ENCODE data around the gene LIMD2. TPM values are rescaled to one million over a fixed set of nuclear protein-coding genes. Genes with fewer than 3 reads are reported as not detected.

The LIMD2 gene
- total and polyA plus RNA-seq, 2 experiments from 2014 or later = 98.8 to 105 TPM

- no peak overlapping the region for H2AFZ ChIP-seq
- H3K4me2 ChIP-seq = no peak overlapping the region
- Mint-ChIP-seq H3K4me1 (peaks cover 6% of the 10 kb centered on the region; the same call in 2 of the 3 replicates), H3K27ac (no peak overlapping the region), H3K36me3 (ENCODE audit: low read depth) (no peaks in the 10 kb centered on the region), H3K27me3 (ENCODE audit: insufficient read depth, low read depth, poor library complexity) (no peaks in the 10 kb centered on the region), H3K9me3 (no peaks in the 10 kb centered on the region), H3K4me3 (no peak overlapping the region)
- DNase-seq (ENCODE audit: low spot score) = no peak
- no peaks in the 10 kb centered on the region for H3K9me2 ChIP-seq (ENCODE audit: insufficient read depth)
- peaks cover 7% of the 10 kb centered on the region; the same call in 1 of the 2 replicates for H3K4me1 ChIP-seq (ENCODE audit: insufficient read depth)
- H3K4me3 ChIP-seq = no peak overlapping the region
- H3F3A ChIP-seq (replicated peaks; ENCODE audit: low read depth) = no peaks in the 10 kb centered on the region
- no peak for TF ChIP-seq ZNF462 (CRISPR knock-in tag; IDR thresholded peaks at IDR 0.05)
- TF ChIP-seq CREB1 (CRISPR knock-in tag; IDR thresholded peaks at IDR 0.05; ENCODE audit: low read depth) = no peak
- TF ChIP-seq ZNF331 (CRISPR knock-in tag; IDR thresholded peaks at IDR 0.05; ENCODE audit: low read depth) = no peak
- no peak for TF ChIP-seq STAT1 (IDR thresholded peaks at IDR 0.05; ENCODE audit: unreplicated experiment)
- TF ChIP-seq ZNF114 (CRISPR knock-in tag; IDR thresholded peaks at IDR 0.05) = no peak
- no peak for TF ChIP-seq JUNB (IDR thresholded peaks at IDR 0.05; ENCODE audit: unreplicated experiment)
- TF ChIP-seq EZH2 (IDR thresholded peaks at IDR 0.05; ENCODE audit: low read depth, unreplicated experiment) = no peak
- no peak for TF ChIP-seq POLR2AphosphoS5 (IDR thresholded peaks at IDR 0.05; ENCODE audit: low read depth)
- TF ChIP-seq, protein P1, sequence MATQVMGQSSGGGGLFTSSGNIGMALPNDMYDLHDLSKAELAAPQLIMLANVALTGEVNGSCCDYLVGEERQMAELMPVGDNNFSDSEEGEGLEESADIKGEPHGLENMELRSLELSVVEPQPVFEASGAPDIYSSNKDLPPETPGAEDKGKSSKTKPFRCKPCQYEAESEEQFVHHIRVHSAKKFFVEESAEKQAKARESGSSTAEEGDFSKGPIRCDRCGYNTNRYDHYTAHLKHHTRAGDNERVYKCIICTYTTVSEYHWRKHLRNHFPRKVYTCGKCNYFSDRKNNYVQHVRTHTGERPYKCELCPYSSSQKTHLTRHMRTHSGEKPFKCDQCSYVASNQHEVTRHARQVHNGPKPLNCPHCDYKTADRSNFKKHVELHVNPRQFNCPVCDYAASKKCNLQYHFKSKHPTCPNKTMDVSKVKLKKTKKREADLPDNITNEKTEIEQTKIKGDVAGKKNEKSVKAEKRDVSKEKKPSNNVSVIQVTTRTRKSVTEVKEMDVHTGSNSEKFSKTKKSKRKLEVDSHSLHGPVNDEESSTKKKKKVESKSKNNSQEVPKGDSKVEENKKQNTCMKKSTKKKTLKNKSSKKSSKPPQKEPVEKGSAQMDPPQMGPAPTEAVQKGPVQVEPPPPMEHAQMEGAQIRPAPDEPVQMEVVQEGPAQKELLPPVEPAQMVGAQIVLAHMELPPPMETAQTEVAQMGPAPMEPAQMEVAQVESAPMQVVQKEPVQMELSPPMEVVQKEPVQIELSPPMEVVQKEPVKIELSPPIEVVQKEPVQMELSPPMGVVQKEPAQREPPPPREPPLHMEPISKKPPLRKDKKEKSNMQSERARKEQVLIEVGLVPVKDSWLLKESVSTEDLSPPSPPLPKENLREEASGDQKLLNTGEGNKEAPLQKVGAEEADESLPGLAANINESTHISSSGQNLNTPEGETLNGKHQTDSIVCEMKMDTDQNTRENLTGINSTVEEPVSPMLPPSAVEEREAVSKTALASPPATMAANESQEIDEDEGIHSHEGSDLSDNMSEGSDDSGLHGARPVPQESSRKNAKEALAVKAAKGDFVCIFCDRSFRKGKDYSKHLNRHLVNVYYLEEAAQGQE (IDR thresholded peaks at IDR 0.05; ENCODE audit: unreplicated experiment) = no peak
- TF ChIP-seq, protein P2, sequence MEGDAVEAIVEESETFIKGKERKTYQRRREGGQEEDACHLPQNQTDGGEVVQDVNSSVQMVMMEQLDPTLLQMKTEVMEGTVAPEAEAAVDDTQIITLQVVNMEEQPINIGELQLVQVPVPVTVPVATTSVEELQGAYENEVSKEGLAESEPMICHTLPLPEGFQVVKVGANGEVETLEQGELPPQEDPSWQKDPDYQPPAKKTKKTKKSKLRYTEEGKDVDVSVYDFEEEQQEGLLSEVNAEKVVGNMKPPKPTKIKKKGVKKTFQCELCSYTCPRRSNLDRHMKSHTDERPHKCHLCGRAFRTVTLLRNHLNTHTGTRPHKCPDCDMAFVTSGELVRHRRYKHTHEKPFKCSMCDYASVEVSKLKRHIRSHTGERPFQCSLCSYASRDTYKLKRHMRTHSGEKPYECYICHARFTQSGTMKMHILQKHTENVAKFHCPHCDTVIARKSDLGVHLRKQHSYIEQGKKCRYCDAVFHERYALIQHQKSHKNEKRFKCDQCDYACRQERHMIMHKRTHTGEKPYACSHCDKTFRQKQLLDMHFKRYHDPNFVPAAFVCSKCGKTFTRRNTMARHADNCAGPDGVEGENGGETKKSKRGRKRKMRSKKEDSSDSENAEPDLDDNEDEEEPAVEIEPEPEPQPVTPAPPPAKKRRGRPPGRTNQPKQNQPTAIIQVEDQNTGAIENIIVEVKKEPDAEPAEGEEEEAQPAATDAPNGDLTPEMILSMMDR (conservative IDR thresholded peaks at IDR 0.05; ENCODE audit: low read depth in 2 of 2) = no peak
- TF ChIP-seq, protein P3, sequence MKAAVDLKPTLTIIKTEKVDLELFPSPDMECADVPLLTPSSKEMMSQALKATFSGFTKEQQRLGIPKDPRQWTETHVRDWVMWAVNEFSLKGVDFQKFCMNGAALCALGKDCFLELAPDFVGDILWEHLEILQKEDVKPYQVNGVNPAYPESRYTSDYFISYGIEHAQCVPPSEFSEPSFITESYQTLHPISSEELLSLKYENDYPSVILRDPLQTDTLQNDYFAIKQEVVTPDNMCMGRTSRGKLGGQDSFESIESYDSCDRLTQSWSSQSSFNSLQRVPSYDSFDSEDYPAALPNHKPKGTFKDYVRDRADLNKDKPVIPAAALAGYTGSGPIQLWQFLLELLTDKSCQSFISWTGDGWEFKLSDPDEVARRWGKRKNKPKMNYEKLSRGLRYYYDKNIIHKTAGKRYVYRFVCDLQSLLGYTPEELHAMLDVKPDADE (IDR thresholded peaks at IDR 0.05) = no peak
- no peak for TF ChIP-seq EZH2phosphoT487 (IDR thresholded peaks at IDR 0.05; ENCODE audit: unreplicated experiment)
- TF ChIP-seq NANOG (IDR thresholded peaks at IDR 0.05; ENCODE audit: borderline replicate concordance) = no peak
- no peak for ATAC-seq
- no peaks in the 10 kb centered on the region for H3K27me3 ChIP-seq (ENCODE audit: insufficient read depth)
- H3K27ac ChIP-seq (ENCODE audit: low read depth) = no peak overlapping the region
- H3K79me2 ChIP-seq (replicated peaks; ENCODE audit: insufficient read depth) = peaks cover 10% of the 10 kb centered on the region
- H4K20me1 ChIP-seq (replicated peaks; ENCODE audit: insufficient read depth) = no peaks in the 10 kb centered on the region; the same call in 1 of the 2 replicates
- H3K36me3 ChIP-seq (ENCODE audit: insufficient read depth) = no peaks in the 10 kb centered on the region
Observed at GRCh38 chr17:63735691-63736090, 35.8 kb upstream of the LIMD2 start.
